ENCODE measurements around the gene PRDX1. TPM values are rescaled to one million over a fixed set of nuclear protein-coding genes. Genes with fewer than 3 reads are reported as not detected.
A peak's percentile ranks its signal among the peaks of the same experiment; 100 is the strongest.

The PRDX1 gene
- total and polyA plus RNA-seq, 11 donors: 249 to 671 (median 320) TPM

GRCh38 chr1:45512641-45513054 lies 9.0 kb downstream of the PRDX1 start:
- Histone ChIP-seq H3K4me1 (peaks cover 0 to 28% (median 16%) of the 10 kb centered on the region in 12 donors), H3K9me3 (no peaks in the 10 kb centered on the region), H3K36me3 (peaks cover 4 to 96% (median 88%) of the 10 kb centered on the region in 9 donors), H3K27me3 (no peaks in the 10 kb centered on the region), H3K27ac (no peak overlapping the region), H3K4me3 (no peak overlapping the region)
- peak in 3 of 4 donors; percentile 66 to 70 (median 69) for ATAC-seq
- DNase-seq: peak in 4 of 5 donors; percentile 54 to 62 (median 56)
- 95 to 100% (median 96%) methylated on average over 1 of the region's 1 CpG for WGBS, 4 donors
- TF ChIP-seq CTCF (IDR thresholded peaks at IDR 0.05) (peak; percentile 51 to 81 (median 68)), POLR2A (IDR thresholded peaks at IDR 0.05) (no peak)
- intact Hi-C loops (cut with DNase I): loop anchor here in 9 of 10 donors (1.0 to 10.0 kb wide), 5 partner anchors 55 to 372 kb away; no protein-coding TSS in a partner anchor

- ATAC-seq (no peak), DNase-seq (no peak)
- intact Hi-C loops (cut with DNase I): loop anchor here in 2 of 10 donors (5.0 to 10.0 kb wide), 2 partner anchors 56 to 374 kb away; no protein-coding TSS in a partner anchor
- Histone ChIP-seq H3K4me1 (peaks cover 0 to 26% (median 11%) of the 10 kb centered on the region in 12 donors), H3K9me3 (no peaks in the 10 kb centered on the region), H3K27ac (no peak overlapping the region), H3K4me3 (no peak overlapping the region), H3K27me3 (no peaks in the 10 kb centered on the region), H3K36me3 (peaks cover 4 to 89% (median 75%) of the 10 kb centered on the region in 9 donors)
- TF ChIP-seq POLR2A (IDR thresholded peaks at IDR 0.05): no peak
- TF ChIP-seq CTCF (IDR thresholded peaks at IDR 0.05): no peak
- WGBS, 4 donors: 89 to 98% (median 92%) methylated on average over 4 of the region's 4 CpGs
Observed at GRCh38 chr1:45510972-45511527, 10.6 kb downstream of the PRDX1 start.

GRCh38 chr1:45510036-45510971 lies 11.4 kb downstream of the PRDX1 start:
- peaks cover 4 to 81% (median 68%) of the 10 kb centered on the region in 9 donors for H3K36me3 ChIP-seq
- no peak overlapping the region for H3K27ac ChIP-seq
- H3K4me1 ChIP-seq: peaks cover 0 to 22% (median 9%) of the 10 kb centered on the region in 12 donors
- DNase-seq: no peak
- no peak overlapping the region for H3K4me3 ChIP-seq
- no peaks in the 10 kb centered on the region for H3K9me3 ChIP-seq
- WGBS, 4 donors: 67 to 77% (median 68%) methylated on average over 9 of the region's 9 CpGs
- H3K27me3 ChIP-seq: no peaks in the 10 kb centered on the region
- intact Hi-C loops (cut with DNase I): loop anchor here in 2 of 10 donors (5.0 to 10.0 kb wide), 2 partner anchors 57 to 374 kb away; no protein-coding TSS in a partner anchor
- no peak for TF ChIP-seq CTCF (IDR thresholded peaks at IDR 0.05)
- TF ChIP-seq POLR2A (IDR thresholded peaks at IDR 0.05): no peak
- no peak for ATAC-seq
